Kasumi-1 (cell line): ENCODE measurements around the gene CDH1.

Experiments
- DNase-seq, 2 experiments: peaks; one replicate each; lab custom pipeline; 2025; lab: John Stamatoyannopoulos, UW

Gene CDH1

GRCh38 chr16:68857479-68857878 is 120.4 kb downstream of the CDH1 start:
- no peak for DNase-seq

- no peak for DNase-seq
Observed at GRCh38 chr16:68859828-68860227, 122.7 kb downstream of the CDH1 start.

- no peak for DNase-seq
Observed at GRCh38 chr16:68860978-68861892, 124.1 kb downstream of the CDH1 start.

- DNase-seq: no peak
Observed at GRCh38 chr16:68866933-68867332, 129.8 kb downstream of the CDH1 start.

- no peak for DNase-seq
Observed at GRCh38 chr16:68869492-68870088, 132.5 kb downstream of the CDH1 start.

GRCh38 chr16:68873635-68874471 is 136.8 kb downstream of the CDH1 start:
- DNase-seq: no peak

GRCh38 chr16:68875871-68876270 is 138.8 kb downstream of the CDH1 start:
- no peak for DNase-seq

GRCh38 chr16:68883685-68884084 is 146.6 kb downstream of the CDH1 start:
- no peak for DNase-seq

- no peak for DNase-seq
Observed at GRCh38 chr16:68884401-68884800, 147.3 kb downstream of the CDH1 start.
